ENCODE results near the gene RSF1. TPM values are rescaled to one million over a fixed set of nuclear protein-coding genes. Genes with fewer than 3 reads are reported as not detected.

The RSF1 gene
- total RNA-seq, 4 donors from 2014 or later: 69.3 to 127 (median 77.0) TPM

DNA sequence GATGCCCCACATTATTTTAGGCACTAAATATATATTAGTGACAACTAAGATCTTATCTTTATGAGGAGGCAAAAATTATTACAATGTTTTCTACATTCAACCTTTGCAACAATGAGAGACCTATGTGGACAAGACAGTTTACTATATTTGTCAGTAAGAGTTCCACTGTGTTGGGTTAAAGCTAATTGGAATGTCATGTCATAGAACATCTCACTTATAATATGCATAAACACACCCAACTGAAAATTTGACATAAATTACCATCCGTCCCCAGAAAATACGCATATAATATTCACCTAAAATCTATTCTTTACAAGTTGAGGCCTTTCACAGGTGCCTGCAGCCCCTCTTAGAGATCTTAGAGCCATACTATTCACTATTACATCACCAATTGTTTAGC, 84.0 kb downstream of the RSF1 start:
- Histone ChIP-seq H3K36me3 (peaks cover 0 to 83% (median 11%) of the 10 kb centered on the region in 3 donors), H3K4me3 (no peak overlapping the region), H3K27me3 (no peaks in the 10 kb centered on the region), H3K4me1 (no peaks in the 10 kb centered on the region), H3K27ac (no peak overlapping the region), H3K9me3 (peaks cover 0 to 6% (median 0%) of the 10 kb centered on the region in 4 donors)
- WGBS, 2 donors: 94 to 96% methylated on average over 2 of the region's 2 CpGs
- TF ChIP-seq EP300 (IDR thresholded peaks at IDR 0.05) (no peak), POLR2A (IDR thresholded peaks at IDR 0.05) (no peak)
- TF ChIP-seq, protein P1, sequence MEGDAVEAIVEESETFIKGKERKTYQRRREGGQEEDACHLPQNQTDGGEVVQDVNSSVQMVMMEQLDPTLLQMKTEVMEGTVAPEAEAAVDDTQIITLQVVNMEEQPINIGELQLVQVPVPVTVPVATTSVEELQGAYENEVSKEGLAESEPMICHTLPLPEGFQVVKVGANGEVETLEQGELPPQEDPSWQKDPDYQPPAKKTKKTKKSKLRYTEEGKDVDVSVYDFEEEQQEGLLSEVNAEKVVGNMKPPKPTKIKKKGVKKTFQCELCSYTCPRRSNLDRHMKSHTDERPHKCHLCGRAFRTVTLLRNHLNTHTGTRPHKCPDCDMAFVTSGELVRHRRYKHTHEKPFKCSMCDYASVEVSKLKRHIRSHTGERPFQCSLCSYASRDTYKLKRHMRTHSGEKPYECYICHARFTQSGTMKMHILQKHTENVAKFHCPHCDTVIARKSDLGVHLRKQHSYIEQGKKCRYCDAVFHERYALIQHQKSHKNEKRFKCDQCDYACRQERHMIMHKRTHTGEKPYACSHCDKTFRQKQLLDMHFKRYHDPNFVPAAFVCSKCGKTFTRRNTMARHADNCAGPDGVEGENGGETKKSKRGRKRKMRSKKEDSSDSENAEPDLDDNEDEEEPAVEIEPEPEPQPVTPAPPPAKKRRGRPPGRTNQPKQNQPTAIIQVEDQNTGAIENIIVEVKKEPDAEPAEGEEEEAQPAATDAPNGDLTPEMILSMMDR (IDR thresholded peaks at IDR 0.05): no peak
- no peak for DNase-seq (ENCODE audit: low spot score in 2 of 2)

GRCh38 chr11:77734890-77735289, 85.6 kb downstream of the RSF1 start:
- H3K4me3 ChIP-seq: no peak overlapping the region
- peaks cover 0 to 81% (median 5%) of the 10 kb centered on the region in 3 donors for H3K36me3 ChIP-seq
- WGBS, 2 donors: 94 to 99% methylated on average over 26 of the region's 26 CpGs
- H3K4me1 ChIP-seq: no peaks in the 10 kb centered on the region
- H3K27ac ChIP-seq: no peak overlapping the region
- DNase-seq (ENCODE audit: low spot score in 2 of 2): no peak
- TF ChIP-seq, protein P1 (IDR thresholded peaks at IDR 0.05): no peak
- no peak for TF ChIP-seq POLR2A (IDR thresholded peaks at IDR 0.05)
- TF ChIP-seq EP300 (IDR thresholded peaks at IDR 0.05): no peak
- H3K27me3 ChIP-seq: no peaks in the 10 kb centered on the region
- peaks cover 0 to 18% (median 5%) of the 10 kb centered on the region in 4 donors for H3K9me3 ChIP-seq

GRCh38 chr11:77732143-77732542, 88.4 kb downstream of the RSF1 start:
- Histone ChIP-seq H3K9me3 (peaks cover 0 to 18% (median 5%) of the 10 kb centered on the region in 4 donors), H3K4me1 (no peaks in the 10 kb centered on the region), H3K27me3 (no peaks in the 10 kb centered on the region), H3K4me3 (no peak overlapping the region), H3K27ac (no peak overlapping the region), H3K36me3 (peaks cover 0 to 55% (median 4%) of the 10 kb centered on the region in 3 donors)
- TF ChIP-seq POLR2A (IDR thresholded peaks at IDR 0.05) (no peak), EP300 (IDR thresholded peaks at IDR 0.05) (no peak)
- TF ChIP-seq, protein P1 (IDR thresholded peaks at IDR 0.05): no peak
- DNase-seq (ENCODE audit: low spot score in 2 of 2): no peak
- 95 to 97% methylated on average over 2 of the region's 2 CpGs for WGBS, 2 donors

DNA sequence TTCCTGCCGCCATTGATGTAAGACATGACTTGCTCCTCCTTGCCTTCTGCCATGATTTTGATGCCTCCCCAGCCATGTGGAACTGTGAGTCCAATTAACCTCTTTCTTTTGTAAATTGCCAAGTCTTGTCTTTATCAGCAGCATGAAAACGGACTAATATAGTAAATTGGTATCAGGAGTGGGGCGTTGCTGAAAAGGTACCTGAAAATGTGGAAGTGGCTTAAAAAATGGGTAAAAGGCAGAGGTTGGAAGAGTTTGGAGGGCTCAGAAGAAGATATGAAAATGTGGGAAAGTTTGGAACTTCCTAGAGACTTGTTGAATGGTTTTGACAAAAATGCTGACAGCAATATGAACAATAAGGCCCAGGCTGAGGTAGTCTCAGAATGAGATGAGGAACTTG, 89.7 kb downstream of the RSF1 start:
- Histone ChIP-seq H3K4me3 (no peak overlapping the region), H3K27me3 (no peaks in the 10 kb centered on the region), H3K27ac (no peak overlapping the region), H3K36me3 (peaks cover 0 to 42% (median 4%) of the 10 kb centered on the region in 3 donors), H3K9me3 (peaks cover 0 to 18% (median 5%) of the 10 kb centered on the region in 4 donors), H3K4me1 (no peaks in the 10 kb centered on the region)
- TF ChIP-seq EP300 (IDR thresholded peaks at IDR 0.05) (no peak), POLR2A (IDR thresholded peaks at IDR 0.05) (no peak)
- TF ChIP-seq, protein P1 (IDR thresholded peaks at IDR 0.05): no peak
- DNase-seq (ENCODE audit: low spot score in 2 of 2): no peak
- WGBS, 2 donors: 95 to 99% methylated on average over 3 of the region's 3 CpGs

DNA sequence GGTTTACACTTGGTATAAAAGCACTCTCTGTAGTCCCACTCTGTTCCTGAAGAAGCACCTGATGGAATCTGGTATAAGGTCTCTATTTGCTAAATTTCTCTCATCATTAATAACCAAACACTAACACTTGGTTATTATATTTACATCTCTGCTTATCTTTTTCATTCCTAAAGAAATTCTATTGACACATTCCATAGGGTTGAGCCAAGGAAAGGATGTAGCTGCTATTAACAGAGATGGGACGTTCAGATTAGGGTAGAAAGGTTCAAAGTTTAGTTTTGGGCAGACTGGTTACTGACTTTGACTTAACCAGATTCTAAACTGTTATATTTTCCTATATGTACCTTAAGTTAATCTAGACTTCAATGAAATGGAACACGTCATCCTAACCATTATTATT, 91.5 kb downstream of the RSF1 start:
- no peak overlapping the region for H3K27ac ChIP-seq
- TF ChIP-seq POLR2A (IDR thresholded peaks at IDR 0.05) (no peak), EP300 (IDR thresholded peaks at IDR 0.05) (no peak)
- TF ChIP-seq, protein P1 (IDR thresholded peaks at IDR 0.05): no peak
- no peaks in the 10 kb centered on the region for H3K4me1 ChIP-seq
- H3K36me3 ChIP-seq: peaks cover 0 to 38% (median 4%) of the 10 kb centered on the region in 3 donors
- no peak overlapping the region for H3K4me3 ChIP-seq
- DNase-seq (ENCODE audit: low spot score in 2 of 2): no peak
- WGBS, 2 donors: 89 to 92% methylated on average over 2 of the region's 2 CpGs
- no peaks in the 10 kb centered on the region for H3K27me3 ChIP-seq
- H3K9me3 ChIP-seq: peaks cover 0 to 18% (median 5%) of the 10 kb centered on the region in 4 donors
